CD4-positive, alpha-beta memory T cell (primary cell): ENCODE data around the gene RAC2. TPM values are rescaled to one million over a fixed set of nuclear protein-coding genes. Genes with fewer than 3 reads are reported as not detected.

Experiments used
- CTCF ChIA-PET: fragments of 350-600 bp; sonication (Branson Sonifier 250); formaldehyde crosslinking; loops from one replicate; lab custom pipeline; 2021; ENCODE audit warnings: inconsistent platforms; ENCODE audit not compliant: partially characterized antibody; lab: Charles Lee
- POLR2A ChIA-PET: fragments of 350-600 bp; sonication (Branson Sonifier 250); formaldehyde crosslinking; loops from one replicate; lab custom pipeline; 2021; ENCODE audit not compliant: partially characterized antibody; lab: Charles Lee
- DNase-seq, 5 donors: peaks; one replicate each; pipeline versions ENCODE4 v3.0.0 to v3.0.0-alpha.2; 2020 to 2022; ENCODE audit warnings: mixed read lengths in 1 of 5
- H3K27ac ChIP-seq: one replicate; pipeline ENCODE4 v1.7.0; 2013; ENCODE audit warnings: low read depth, low read length
- H3K27me3 ChIP-seq: 2 replicates; pipeline ENCODE4 v1.7.0; 2013; ENCODE audit warnings: mild to moderate bottlenecking, low read length, moderate library complexity; ENCODE audit not compliant: insufficient read depth
- H3K36me3 ChIP-seq: 2 replicates; pipeline ENCODE4 v1.7.0; 2013; ENCODE audit warnings: mild to moderate bottlenecking, low read length, moderate library complexity; ENCODE audit not compliant: insufficient read depth
- H3K4me1 ChIP-seq: 2 replicates; pipeline ENCODE4 v1.7.0; 2013; ENCODE audit warnings: mild to moderate bottlenecking, low read length, moderate library complexity; ENCODE audit not compliant: insufficient read depth
- H3K4me3 ChIP-seq, 2 donors: one replicate each; pipeline ENCODE4 v1.7.0; 2013; ENCODE audit warnings: low read length in 2 of 2, mild to moderate bottlenecking in 1 of 2
- H3K9me3 ChIP-seq, 2 donors: one replicate each; pipeline ENCODE4 v1.7.0; 2013; ENCODE audit warnings: low read length in 2 of 2, control low read depth in 1 of 2; ENCODE audit not compliant: control insufficient read depth in 1 of 2
- H3K27ac Mint-ChIP-seq, 7 donors: one replicate each; pipeline ENCODE4 v1.8.0; 2020 to 2021; ENCODE audit warnings: mixed read lengths in 7 of 7, mild to moderate bottlenecking in 6 of 7, inconsistent platforms in 3 of 7, moderate library complexity in 3 of 7
- H3K27me3 Mint-ChIP-seq, 2 donors: one replicate each; pipeline ENCODE4 v1.8.0; 2020 to 2021; ENCODE audit warnings: mixed read lengths in 2 of 2
- H3K36me3 Mint-ChIP-seq, 2 donors: one replicate each; pipeline ENCODE4 v1.8.0; 2020 to 2021; ENCODE audit warnings: mixed read lengths in 2 of 2, inconsistent platforms in 1 of 2, mild to moderate bottlenecking in 1 of 2
- H3K4me1 Mint-ChIP-seq, 4 donors: one replicate each; pipeline ENCODE4 v1.8.0; 2020 to 2021; ENCODE audit warnings: mixed read lengths in 4 of 4, mild to moderate bottlenecking in 1 of 4
- H3K4me3 Mint-ChIP-seq, 8 donors: one replicate each; pipeline ENCODE4 v1.8.0; 2020 to 2021; ENCODE audit warnings: mixed read lengths in 8 of 8, mild to moderate bottlenecking in 7 of 8, moderate library complexity in 6 of 8, inconsistent platforms in 3 of 8
- H3K9me3 Mint-ChIP-seq, 8 donors: one replicate each; pipeline ENCODE4 v1.8.0; 2020 to 2021; ENCODE audit warnings: mixed read lengths in 8 of 8, mild to moderate bottlenecking in 5 of 8, inconsistent platforms in 3 of 8, moderate library complexity in 1 of 8
- intact Hi-C: fragments of 100-400 bp; cut with micrococcal nuclease; formaldehyde crosslinking; loops from one replicate; pipeline ENCODE4 v1.15.1; 2023
- polyA plus RNA-seq, 2 donors: library from polyadenylated mRNA; unstranded; fragments of 300-500 nt; fragmentation: Illumina TruSeq; gene quantifications; one replicate each; pipeline ENCODE4 v1.2.3, GENCODE V29; 2021
- total RNA-seq, 2 experiments: library from RNA; stranded (reverse); gene quantifications; one replicate each; pipeline ENCODE4 v1.2.3, GENCODE V29; 2021

The RAC2 gene
- total and polyA plus RNA-seq, 4 experiments from 2014 or later, result 304 to 917 (median 521) TPM

DNA sequence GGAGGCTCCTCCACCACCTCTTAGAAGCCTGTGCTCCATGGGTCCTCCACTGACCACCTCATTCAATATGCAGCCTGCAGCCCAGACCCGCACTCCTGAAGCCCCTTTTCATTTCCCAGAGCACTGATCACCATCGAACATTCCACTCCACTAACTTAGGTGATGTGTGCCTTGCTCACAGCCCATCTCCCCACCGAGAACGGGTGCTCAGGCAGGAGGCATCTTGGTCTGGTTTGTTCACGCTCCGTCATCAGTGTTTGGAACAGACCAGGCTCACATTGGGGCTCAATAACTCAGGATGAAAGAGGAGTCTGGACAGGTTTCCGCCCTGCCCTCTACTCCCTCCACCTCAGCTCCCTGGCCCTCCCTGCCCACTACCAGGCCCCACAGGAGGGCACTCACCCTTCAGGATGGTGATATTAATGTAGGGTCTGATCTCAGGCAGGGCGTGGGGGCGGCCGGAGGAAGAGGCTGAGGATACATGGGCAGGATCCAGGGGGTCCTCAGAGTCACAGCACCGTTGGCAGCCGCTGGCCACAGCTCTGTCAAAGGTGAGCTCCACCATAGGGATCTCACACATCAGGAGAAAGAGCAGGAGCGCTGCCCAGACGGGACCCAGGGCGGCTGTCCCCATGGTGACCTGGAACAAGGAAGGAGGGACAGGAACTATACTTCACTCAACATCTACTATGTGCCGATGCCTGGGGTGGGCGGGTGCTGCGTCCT is 59.1 kb downstream of the RAC2 start:
- Mint-ChIP-seq H3K36me3 (peaks cover 0 to 2% of the 10 kb centered on the region in 2 donors), H3K4me1 (peaks cover 24 to 56% (median 40%) of the 10 kb centered on the region in 4 donors), H3K9me3 (peaks cover 0 to 2% (median 0%) of the 10 kb centered on the region in 8 donors), H3K4me3 (peak overlapping the region in 1 of 8 donors; percentile 20), H3K27ac (peak overlapping the region in 3 of 7 donors; percentile 11 to 48 (median 36)), H3K27me3 (no peaks in the 10 kb centered on the region)
- Histone ChIP-seq H3K9me3 (no peaks in the 10 kb centered on the region), H3K4me1 (peaks cover 61% of the 10 kb centered on the region), H3K36me3 (no peaks in the 10 kb centered on the region), H3K27me3 (no peaks in the 10 kb centered on the region), H3K27ac (no peak overlapping the region), H3K4me3 (no peak overlapping the region)
- CTCF ChIA-PET, result interaction anchor here (1.3 kb wide), 1 partner anchor 22 kb away, joined by 3 read pairs; no protein-coding TSS in a partner anchor
- intact Hi-C loops, result no loop called here
- POLR2A ChIA-PET, result interaction anchor here (0.8 to 3.4 kb wide), 5 partner anchors 8 to 59 kb away, joined by 3 to 26 read pairs (median 8); partner anchors contain the start of gene RAC2
- DNase-seq, result no peak

DNA sequence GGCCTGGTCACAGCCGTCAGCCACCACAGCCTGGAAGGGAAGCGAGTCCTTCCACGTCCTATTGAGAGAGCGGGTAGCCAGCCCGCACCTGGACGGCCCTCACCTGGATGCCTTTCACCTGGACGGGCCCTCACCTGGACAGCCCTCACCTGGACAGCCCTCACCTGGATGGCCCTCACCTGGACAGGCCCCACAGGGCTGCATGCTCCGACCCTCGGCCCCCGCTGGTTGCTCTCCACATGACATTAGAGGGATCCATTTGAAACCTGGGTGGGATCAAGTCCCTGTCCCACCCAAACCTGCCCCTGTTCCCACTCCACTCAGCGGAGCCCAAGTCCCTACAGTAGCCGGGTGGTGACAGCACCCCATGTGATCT is 59.7 kb downstream of the RAC2 start:
- Histone ChIP-seq H3K4me1 (peaks cover 61% of the 10 kb centered on the region), H3K27ac (no peak overlapping the region), H3K9me3 (no peaks in the 10 kb centered on the region), H3K4me3 (no peak overlapping the region), H3K36me3 (no peaks in the 10 kb centered on the region), H3K27me3 (no peaks in the 10 kb centered on the region)
- Mint-ChIP-seq H3K36me3 (peaks cover 0 to 2% of the 10 kb centered on the region in 2 donors), H3K27me3 (no peaks in the 10 kb centered on the region), H3K4me3 (no peak overlapping the region), H3K4me1 (peaks cover 23 to 55% (median 38%) of the 10 kb centered on the region in 4 donors), H3K9me3 (peaks cover 0 to 2% (median 0%) of the 10 kb centered on the region in 8 donors), H3K27ac (no peak overlapping the region)
- CTCF ChIA-PET, result interaction anchor here (1.2 to 1.6 kb wide), 2 partner anchors 33 to 105 kb away, joined by 3 to 4 read pairs; no protein-coding TSS in a partner anchor
- no peak for DNase-seq
- intact Hi-C loops, result no loop called here
- POLR2A ChIA-PET, result interaction anchor here (0.7 to 2.6 kb wide), 8 partner anchors 9 to 62 kb away, joined by 3 to 8 read pairs (median 4); no protein-coding TSS in a partner anchor

DNA sequence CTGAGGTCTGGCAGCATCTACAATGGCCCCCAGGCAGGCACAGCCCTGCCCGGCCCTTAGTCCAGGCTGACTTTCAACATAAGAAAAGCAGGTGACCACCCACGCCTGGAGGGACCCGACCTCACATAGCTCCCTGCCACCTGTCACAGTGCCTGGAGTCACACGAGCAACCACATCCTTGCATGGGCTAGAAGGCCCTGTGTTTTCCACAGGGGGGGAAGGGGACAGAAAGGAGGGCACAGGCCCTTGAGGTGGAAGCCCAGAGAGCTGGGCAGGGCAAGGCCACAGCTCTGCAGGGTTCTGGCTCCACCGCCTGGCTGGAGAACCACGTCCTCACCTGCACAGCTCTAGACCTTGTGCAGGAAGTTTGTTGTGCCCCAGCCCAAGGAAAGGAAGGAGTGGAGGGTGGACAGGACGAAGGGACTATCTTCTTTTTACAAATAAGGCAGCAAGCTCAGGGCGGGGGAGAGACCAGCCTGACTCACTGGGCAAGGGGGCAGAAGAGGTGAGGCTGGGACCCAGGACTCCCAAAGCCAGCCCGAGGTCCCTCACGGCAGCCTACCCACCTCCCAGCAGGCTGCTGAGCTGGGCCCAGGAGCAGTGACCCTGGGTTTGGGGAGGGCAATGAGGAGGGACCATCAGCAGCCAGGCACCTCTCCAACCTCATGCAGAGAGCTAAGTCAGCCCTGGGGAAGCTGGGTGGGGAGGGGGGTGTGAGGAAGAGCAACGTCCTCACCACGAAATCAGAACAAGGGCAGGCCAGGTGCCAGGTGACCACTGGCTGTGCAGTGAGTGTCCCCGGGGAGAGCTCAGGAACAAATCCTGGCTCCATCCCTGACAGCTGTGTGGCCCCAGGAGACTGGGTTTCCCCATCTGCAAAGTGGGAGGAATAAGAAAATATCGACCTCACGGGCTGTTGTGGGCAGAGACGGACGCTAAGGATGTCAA is 60.4 kb downstream of the RAC2 start:
- H3K4me1 ChIP-seq, result peaks cover 55% of the 10 kb centered on the region
- Mint-ChIP-seq H3K9me3 (peaks cover 0 to 2% (median 0%) of the 10 kb centered on the region in 8 donors), H3K27me3 (no peaks in the 10 kb centered on the region), H3K4me1 (peaks cover 22 to 48% (median 34%) of the 10 kb centered on the region in 4 donors), H3K4me3 (peak overlapping the region in 3 of 8 donors; percentile 20 to 61 (median 54)), H3K36me3 (peaks cover 0 to 2% of the 10 kb centered on the region in 2 donors), H3K27ac (peak overlapping the region in 4 of 7 donors; percentile 3 to 88 (median 40))
- H3K27me3 ChIP-seq, result no peaks in the 10 kb centered on the region
- CTCF ChIA-PET, result interaction anchor here (0.8 to 1.6 kb wide), 4 partner anchors 16 to 104 kb away, joined by 3 to 4 read pairs (median 3); no protein-coding TSS in a partner anchor
- no peak for DNase-seq
- intact Hi-C loops, result no loop called here
- H3K9me3 ChIP-seq, result no peaks in the 10 kb centered on the region
- H3K4me3 ChIP-seq, result no peak overlapping the region
- H3K27ac ChIP-seq, result no peak overlapping the region
- POLR2A ChIA-PET, result interaction anchor here (0.7 to 1.5 kb wide), 8 partner anchors 9 to 61 kb away, joined by 3 to 4 read pairs (median 4); no protein-coding TSS in a partner anchor
- no peaks in the 10 kb centered on the region for H3K36me3 ChIP-seq

DNA sequence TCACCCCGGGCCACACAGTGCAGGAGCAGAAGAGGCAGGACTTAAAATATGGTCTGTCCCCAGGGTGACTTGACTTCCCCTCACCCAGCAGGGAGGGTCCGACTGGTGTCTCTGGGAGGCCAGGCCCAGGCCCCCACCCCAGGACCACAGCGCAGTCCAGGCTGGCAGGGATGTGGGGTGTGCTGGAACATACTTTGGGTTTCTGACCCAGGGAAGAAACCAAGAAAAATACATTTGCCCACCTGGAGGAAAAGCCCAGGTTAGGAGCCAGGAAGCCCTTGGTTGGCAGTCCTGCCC is 61.2 kb downstream of the RAC2 start:
- CTCF ChIA-PET, result interaction anchor here (1.1 to 1.6 kb wide), 3 partner anchors 17 to 103 kb away, joined by 3 to 4 read pairs (median 3); no protein-coding TSS in a partner anchor
- intact Hi-C loops, result no loop called here
- H3K36me3 Mint-ChIP-seq, result peaks cover 0 to 2% of the 10 kb centered on the region in 2 donors
- peaks cover 0 to 2% (median 0%) of the 10 kb centered on the region in 8 donors for H3K9me3 Mint-ChIP-seq
- peaks cover 20 to 41% (median 30%) of the 10 kb centered on the region in 4 donors for H3K4me1 Mint-ChIP-seq
- Histone ChIP-seq H3K27ac (no peak overlapping the region), H3K4me3 (no peak overlapping the region), H3K36me3 (no peaks in the 10 kb centered on the region), H3K9me3 (no peaks in the 10 kb centered on the region), H3K27me3 (no peaks in the 10 kb centered on the region), H3K4me1 (peaks cover 47% of the 10 kb centered on the region)
- POLR2A ChIA-PET, result interaction anchor here (1.5 kb wide), 1 partner anchor 22 kb away, joined by 4 read pairs; no protein-coding TSS in a partner anchor
- DNase-seq, result no peak
- H3K27ac Mint-ChIP-seq, result peak overlapping the region in 1 of 7 donors; percentile 3
- no peak overlapping the region for H3K4me3 Mint-ChIP-seq
- H3K27me3 Mint-ChIP-seq, result no peaks in the 10 kb centered on the region

DNA sequence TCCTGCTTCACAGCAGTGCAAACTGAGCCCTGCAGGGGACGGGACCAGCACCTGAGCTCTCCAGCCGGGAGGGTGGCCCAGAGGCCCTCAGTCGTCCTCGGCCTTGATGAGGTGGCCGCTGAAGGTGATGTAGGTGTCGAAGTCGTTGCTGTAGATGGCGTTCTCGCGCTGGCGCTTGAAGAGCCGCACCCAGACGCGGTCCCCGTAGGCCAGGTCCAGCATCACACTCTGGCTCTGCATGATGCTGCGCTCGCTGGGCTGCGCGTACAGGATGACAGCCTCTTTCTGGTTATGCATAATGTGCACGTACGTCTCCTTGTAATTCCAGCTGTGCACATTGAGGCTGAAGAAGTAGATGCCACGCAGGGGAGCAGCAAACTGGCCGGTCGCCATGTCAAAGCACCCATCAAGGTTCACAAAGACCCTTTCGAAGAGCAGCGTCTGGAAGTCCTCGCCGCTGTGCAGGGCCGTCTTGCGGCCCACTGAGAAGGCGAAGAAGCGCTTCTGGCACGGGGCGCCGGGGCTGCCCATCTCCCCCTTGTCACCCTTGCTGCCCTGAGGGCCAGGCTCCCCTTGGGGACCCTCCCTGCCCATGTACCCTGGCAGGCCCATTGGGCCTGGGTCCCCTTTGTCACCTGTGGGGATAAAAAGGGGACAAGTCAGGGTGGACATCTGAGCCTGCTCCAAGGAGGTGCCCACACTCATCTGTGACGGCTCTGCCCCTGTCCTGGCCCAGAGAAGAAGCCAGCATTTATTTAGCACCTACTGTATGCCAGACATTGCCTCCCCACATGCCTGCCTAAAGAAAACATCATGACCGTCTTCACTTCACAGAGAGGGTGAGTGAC is 61.7 kb downstream of the RAC2 start:
- H3K36me3 ChIP-seq, result no peaks in the 10 kb centered on the region
- no peak for DNase-seq
- H3K4me1 ChIP-seq, result peaks cover 41% of the 10 kb centered on the region
- Mint-ChIP-seq H3K4me1 (peaks cover 18 to 41% (median 29%) of the 10 kb centered on the region in 4 donors), H3K27ac (peak overlapping the region in 1 of 7 donors; percentile 87), H3K36me3 (peaks cover 0 to 2% of the 10 kb centered on the region in 2 donors), H3K9me3 (peaks cover 0 to 2% (median 0%) of the 10 kb centered on the region in 8 donors), H3K27me3 (peaks cover 2% of the 10 kb centered on the region in 2 donors), H3K4me3 (no peak overlapping the region)
- CTCF ChIA-PET, result interaction anchor here (1.6 kb wide), 1 partner anchor 17 kb away, joined by 4 read pairs; no protein-coding TSS in a partner anchor
- no peaks in the 10 kb centered on the region for H3K9me3 ChIP-seq
- POLR2A ChIA-PET, result no interaction called here
- no peak overlapping the region for H3K4me3 ChIP-seq
- H3K27ac ChIP-seq, result no peak overlapping the region
- intact Hi-C loops, result no loop called here
- no peaks in the 10 kb centered on the region for H3K27me3 ChIP-seq

DNA sequence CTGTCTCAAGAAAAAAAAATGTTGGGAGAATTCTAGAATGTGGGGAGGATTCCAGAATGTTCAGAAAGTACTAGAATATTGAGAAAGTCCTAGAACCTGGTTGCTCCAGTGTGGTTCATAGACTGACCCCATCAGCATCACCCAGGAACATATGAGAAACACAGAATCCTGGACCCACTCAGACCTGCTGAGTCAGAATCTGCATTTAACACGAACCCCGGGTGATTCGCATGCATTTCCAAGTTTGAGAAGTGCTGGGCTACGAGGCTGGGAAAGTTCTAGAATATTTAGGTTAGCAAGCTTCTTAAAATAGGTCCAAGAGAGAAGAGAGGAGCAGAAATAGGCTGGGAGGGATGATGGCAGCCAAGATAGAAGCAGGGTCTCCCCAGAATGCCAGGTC is 62.4 kb downstream of the RAC2 start:
- Mint-ChIP-seq H3K4me3 (peak overlapping the region in 1 of 8 donors; percentile 25), H3K4me1 (peaks cover 17 to 39% (median 28%) of the 10 kb centered on the region in 4 donors), H3K36me3 (peaks cover 0 to 2% of the 10 kb centered on the region in 2 donors), H3K9me3 (peaks cover 0 to 2% (median 0%) of the 10 kb centered on the region in 8 donors), H3K27me3 (peaks cover 2% of the 10 kb centered on the region in 2 donors), H3K27ac (peak overlapping the region in 1 of 7 donors; percentile 87)
- Histone ChIP-seq H3K4me1 (peaks cover 35% of the 10 kb centered on the region), H3K36me3 (no peaks in the 10 kb centered on the region), H3K27ac (no peak overlapping the region), H3K9me3 (no peaks in the 10 kb centered on the region), H3K27me3 (no peaks in the 10 kb centered on the region), H3K4me3 (no peak overlapping the region)
- POLR2A ChIA-PET, result no interaction called here
- intact Hi-C loops, result no loop called here
- CTCF ChIA-PET, result interaction anchor here (1.6 kb wide), 1 partner anchor 18 kb away, joined by 4 read pairs; no protein-coding TSS in a partner anchor
- DNase-seq, result no peak
